Kidney epithelial cell (primary cell): Measurements from ENCODE around the gene SLPI. TPM values are rescaled to one million over a fixed set of nuclear protein-coding genes. Genes with fewer than 3 reads are reported as not detected.

Experiments used
- DNase-seq: peaks from one replicate; pipeline ENCODE4 v3.0.0-alpha.2; 2010; ENCODE audit warnings: low read depth
- H3K27me3 ChIP-seq: 2 replicates; pipeline ENCODE4 v1.6.0; 2011; ENCODE audit warnings: low read length; ENCODE audit not compliant: control insufficient read depth, insufficient read depth
- H3K36me3 ChIP-seq: 2 replicates; pipeline ENCODE4 v1.5.1; 2011; ENCODE audit warnings: low read length; ENCODE audit not compliant: control insufficient read depth, insufficient read depth
- H3K4me3 ChIP-seq: 2 replicates; pipeline ENCODE4 v1.5.1; 2011; ENCODE audit warnings: low read depth, mild to moderate bottlenecking, control low read depth, low read length
- total RNA-seq: library from RNA; depleted of rRNA; stranded (reverse); fragments of >200 nt; gene quantifications from 2 replicates; pipeline ENCODE4 v1.2.3, GENCODE V29; 2015
- TF ChIP-seq, protein P1 (sequence below): IDR thresholded peaks from 2 replicates; pipeline ENCODE4 v1.5.1; 2011; ENCODE audit warnings: mild to moderate bottlenecking, moderate library complexity, low read length, control low read depth, inconsistent platforms; ENCODE audit not compliant: insufficient read depth, poor library complexity, severe bottlenecking

SLPI gene
- total RNA-seq, 1 donor from 2014 or later = 88.0 TPM

DNA sequence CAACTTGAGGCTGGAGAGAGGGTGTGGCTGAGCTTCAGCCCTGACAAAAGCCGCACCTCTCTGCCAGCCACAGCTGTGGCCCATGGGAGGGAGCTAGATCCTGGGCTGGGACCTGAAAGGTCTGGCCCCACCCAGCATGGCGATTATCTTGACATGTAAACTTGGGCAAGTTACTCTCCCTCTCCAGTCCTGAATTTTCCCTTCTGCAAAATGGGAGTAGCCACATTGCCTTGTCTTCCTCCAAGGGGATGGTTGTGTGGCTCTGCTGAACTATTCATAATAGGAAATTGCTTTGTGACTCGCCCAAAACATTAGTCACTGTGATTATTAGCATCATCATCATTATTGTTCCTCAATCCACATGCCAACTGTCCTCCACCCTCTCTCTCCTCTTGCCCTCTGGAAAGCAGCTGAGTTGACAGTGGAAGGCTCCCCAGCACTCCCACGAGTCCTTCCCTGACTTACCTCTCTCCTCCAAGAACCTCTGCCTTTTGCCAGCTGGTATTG is 29.2 kb upstream of the SLPI start:
- no peaks in the 10 kb centered on the region for H3K36me3 ChIP-seq
- no peaks in the 10 kb centered on the region for H3K27me3 ChIP-seq
- TF ChIP-seq, protein P1, sequence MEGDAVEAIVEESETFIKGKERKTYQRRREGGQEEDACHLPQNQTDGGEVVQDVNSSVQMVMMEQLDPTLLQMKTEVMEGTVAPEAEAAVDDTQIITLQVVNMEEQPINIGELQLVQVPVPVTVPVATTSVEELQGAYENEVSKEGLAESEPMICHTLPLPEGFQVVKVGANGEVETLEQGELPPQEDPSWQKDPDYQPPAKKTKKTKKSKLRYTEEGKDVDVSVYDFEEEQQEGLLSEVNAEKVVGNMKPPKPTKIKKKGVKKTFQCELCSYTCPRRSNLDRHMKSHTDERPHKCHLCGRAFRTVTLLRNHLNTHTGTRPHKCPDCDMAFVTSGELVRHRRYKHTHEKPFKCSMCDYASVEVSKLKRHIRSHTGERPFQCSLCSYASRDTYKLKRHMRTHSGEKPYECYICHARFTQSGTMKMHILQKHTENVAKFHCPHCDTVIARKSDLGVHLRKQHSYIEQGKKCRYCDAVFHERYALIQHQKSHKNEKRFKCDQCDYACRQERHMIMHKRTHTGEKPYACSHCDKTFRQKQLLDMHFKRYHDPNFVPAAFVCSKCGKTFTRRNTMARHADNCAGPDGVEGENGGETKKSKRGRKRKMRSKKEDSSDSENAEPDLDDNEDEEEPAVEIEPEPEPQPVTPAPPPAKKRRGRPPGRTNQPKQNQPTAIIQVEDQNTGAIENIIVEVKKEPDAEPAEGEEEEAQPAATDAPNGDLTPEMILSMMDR = no peak
- DNase-seq = no peak
- no peak overlapping the region for H3K4me3 ChIP-seq

DNA sequence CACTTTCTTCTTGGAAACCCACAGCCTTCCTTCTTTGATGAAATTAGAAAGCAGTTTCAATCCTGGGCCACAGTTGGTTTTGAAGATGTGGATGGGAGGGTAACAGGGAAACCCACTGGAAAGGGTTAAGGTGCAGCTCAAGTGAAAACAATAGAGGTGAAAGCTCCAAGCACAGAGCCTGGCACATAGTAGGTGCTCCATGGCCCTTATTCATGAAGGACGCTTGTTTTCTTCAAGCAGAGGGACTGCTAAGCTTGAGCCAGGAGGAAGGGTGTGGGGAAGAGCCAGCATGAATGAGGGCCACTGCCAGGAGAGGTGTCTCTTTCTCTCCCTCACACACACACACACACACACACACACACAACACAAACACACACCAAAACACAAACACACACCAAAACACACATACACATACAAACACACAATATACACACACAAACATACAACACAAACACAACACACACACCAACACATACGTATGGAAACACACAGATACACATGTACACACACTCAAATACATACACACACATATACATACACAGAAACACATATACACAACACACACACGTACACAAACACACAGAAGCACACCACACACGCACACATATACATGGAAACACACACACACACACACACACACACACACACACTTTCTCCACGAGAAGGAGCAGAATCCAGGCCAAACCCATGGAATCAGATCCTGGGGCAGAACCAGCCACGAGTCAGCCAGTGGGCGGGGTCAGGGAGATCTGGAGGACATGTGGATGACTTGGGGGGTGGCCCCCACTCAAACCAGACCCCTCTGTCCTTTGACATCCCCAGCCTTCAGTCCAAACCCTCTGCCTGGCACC is 28.6 kb upstream of the SLPI start:
- DNase-seq = no peak
- no peaks in the 10 kb centered on the region for H3K27me3 ChIP-seq
- H3K4me3 ChIP-seq = no peak overlapping the region
- no peaks in the 10 kb centered on the region for H3K36me3 ChIP-seq
- TF ChIP-seq, protein P1 = no peak

DNA sequence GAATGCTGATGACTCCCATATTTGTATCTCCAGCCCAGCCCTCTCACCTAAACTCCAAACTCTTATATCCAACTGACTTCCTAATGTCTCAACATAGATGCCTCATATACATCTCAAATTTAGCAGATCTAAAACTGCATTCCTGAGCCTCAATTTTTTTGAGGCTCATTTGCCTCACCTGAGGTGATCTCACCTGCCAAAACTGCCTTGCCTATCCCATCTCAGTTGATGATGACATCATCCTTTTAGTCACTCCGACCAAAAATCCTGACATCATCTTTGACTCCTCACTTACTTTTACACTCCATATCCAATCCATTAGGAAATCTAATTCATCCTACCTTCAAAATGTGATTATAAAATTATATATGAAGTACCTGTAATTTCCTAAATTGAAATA is 25.6 kb upstream of the SLPI start:
- TF ChIP-seq, protein P1 = no peak
- Histone ChIP-seq H3K4me3 (no peak overlapping the region), H3K36me3 (no peaks in the 10 kb centered on the region), H3K27me3 (no peaks in the 10 kb centered on the region)
- no peak for DNase-seq

DNA sequence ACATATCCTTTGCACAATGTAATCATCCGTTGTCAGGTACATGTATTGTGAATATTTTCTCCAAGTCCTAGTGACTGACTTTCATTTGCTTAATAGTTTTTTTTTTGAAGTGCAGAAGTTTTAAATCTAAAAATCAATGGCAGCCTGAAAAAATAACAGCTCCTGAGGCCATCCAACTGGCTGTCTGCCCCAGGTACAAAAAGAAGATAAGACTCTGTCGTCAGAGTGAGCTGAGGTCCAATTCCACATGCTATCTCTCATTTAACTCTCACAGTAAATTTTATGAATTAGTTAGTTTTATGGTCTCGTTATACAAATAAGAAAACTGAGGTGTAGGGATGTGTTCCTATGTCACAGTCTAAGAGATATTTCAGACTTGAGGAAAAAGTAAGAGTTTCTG is 21.0 kb upstream of the SLPI start:
- Histone ChIP-seq H3K27me3 (no peaks in the 10 kb centered on the region), H3K4me3 (no peak overlapping the region), H3K36me3 (no peaks in the 10 kb centered on the region)
- no peak for DNase-seq
- TF ChIP-seq, protein P1 = no peak

DNA sequence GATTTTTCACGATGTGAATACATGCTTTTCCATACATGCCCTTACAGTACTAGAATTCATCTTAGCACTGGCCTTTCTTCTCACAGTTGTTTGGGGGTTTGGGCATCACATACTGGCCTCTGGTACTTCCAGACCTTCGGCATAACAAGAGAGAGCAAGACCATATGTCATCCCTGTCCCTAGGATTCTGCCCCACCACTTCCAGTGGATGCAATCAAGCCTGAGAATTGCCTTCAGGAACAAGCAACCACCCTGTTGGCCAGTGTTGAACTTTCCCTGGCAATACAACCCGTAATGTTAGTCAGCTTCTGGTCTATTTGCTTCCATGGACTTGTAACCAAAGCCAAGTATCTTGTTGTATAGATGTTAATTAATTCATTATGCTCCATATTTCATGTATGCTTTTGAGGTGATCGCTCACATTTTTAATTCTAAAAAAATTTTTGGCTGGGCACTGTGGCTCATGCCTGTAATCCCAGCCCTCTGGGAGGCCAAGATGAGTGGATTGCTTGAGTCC is 15.4 kb upstream of the SLPI start:
- TF ChIP-seq, protein P1 = no peak
- Histone ChIP-seq H3K4me3 (no peak overlapping the region), H3K27me3 (no peaks in the 10 kb centered on the region), H3K36me3 (no peaks in the 10 kb centered on the region)
- DNase-seq = no peak
